GM12891 (cell line): ENCODE measurements around the gene HECTD4.

Source experiments
- POLR2A ChIP-seq: IDR thresholded peaks from 2 replicates; pipeline ENCODE4 v1.6.1; 2011; ENCODE audit warnings: low read depth, low read length, control low read depth
- POLR2AphosphoS5 ChIP-seq: IDR thresholded peaks from 2 replicates; pipeline ENCODE4 v1.6.1; 2011; ENCODE audit warnings: low read depth, low read length, control low read depth
- TAF1 ChIP-seq: IDR thresholded peaks from 2 replicates; pipeline ENCODE4 v1.6.1; 2011; ENCODE audit warnings: low read depth, low read length, control low read depth

DNA sequence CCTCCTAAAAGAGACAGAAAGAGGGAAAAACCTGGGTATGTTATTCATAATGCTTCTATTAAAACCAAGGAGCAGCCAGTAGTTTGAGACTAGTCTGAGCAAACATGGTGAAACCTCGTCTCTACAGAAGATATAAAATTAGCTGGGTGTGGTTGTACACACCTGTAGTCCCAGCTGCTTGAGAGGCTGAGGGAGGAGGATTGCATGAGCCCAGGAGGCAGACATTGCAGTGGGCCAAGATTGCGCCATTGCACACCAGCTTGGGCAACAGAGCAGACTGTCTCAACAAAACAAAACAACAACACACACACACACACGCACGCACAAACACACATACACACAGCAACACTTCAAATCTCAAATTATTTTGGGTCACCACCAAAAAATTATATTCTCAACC, 27.8 kb downstream of the HECTD4 start:
- TF ChIP-seq POLR2A (no peak), POLR2AphosphoS5 (no peak), TAF1 (no peak)
